RWPE1 (cell line): ENCODE results near the gene ARHGEF39.
A peak's percentile ranks its signal among the peaks of the same experiment; 100 is the strongest.

Experiments
- CTCF ChIA-PET: fragments of 350-600 bp; sonication (Branson Sonifier 250); formaldehyde crosslinking; extraction: SDS; loops from one replicate; lab custom pipeline; 2021; lab: Yijun Ruan, JAX
- POLR2A ChIA-PET: fragments of 400-600 bp; formaldehyde crosslinking; extraction: SDS; loops from one replicate; lab custom pipeline; 2020; ENCODE audit warnings: antibody characterized with exemption; ENCODE audit not compliant: low non-redundant PET; lab: Yijun Ruan, JAX
- DNase-seq: peaks from one replicate; pipeline ENCODE4 v3.0.0; 2012; ENCODE audit warnings: low spot score
- H3K27ac ChIP-seq: fragments of 450-650 bp; 2 replicates; pipeline ENCODE4 v1.5.1; 2017
- TF ChIP-seq, protein P1 (sequence below): fragments of 450-650 bp; conservative IDR thresholded peaks from 2 replicates; pipeline ENCODE4 v1.5.1; 2017; ENCODE audit warnings: low read depth, mild to moderate bottlenecking

The ARHGEF39 gene

DNA sequence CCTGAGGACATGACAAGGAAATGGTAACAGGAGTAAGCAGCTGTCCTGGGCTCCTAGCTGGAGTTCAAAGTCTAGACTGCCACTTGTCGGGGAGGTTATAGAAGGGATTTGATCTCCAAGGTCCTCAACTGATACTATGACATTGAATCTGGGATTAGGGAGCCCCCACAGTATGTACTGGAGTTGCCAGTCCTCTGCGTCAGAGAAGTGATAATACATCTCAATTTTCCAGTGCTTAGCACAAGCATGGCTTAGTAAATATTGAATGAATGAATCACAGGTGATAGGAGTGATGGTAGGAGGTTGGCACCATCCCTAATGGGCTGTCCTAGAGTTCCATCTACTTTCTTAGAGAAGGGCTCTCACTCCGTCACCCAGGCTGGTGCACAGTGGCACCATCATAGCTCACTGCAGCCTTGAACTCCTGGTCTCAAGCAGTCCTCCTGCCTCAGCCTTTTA, 31.0 kb upstream of the ARHGEF39 start:
- DNase-seq = no peak
- CTCF ChIA-PET = interaction anchor here (0.7 to 2.5 kb wide), 16 partner anchors 10 to 87 kb away, joined by 3 to 11 read pairs (median 6); partner anchors contain the start of genes ARHGEF39, CA9, CCDC107 and RMRP
- peak overlapping the region; percentile 45 for H3K27ac ChIP-seq
- POLR2A ChIA-PET = no interaction called here
- TF ChIP-seq, protein P1, sequence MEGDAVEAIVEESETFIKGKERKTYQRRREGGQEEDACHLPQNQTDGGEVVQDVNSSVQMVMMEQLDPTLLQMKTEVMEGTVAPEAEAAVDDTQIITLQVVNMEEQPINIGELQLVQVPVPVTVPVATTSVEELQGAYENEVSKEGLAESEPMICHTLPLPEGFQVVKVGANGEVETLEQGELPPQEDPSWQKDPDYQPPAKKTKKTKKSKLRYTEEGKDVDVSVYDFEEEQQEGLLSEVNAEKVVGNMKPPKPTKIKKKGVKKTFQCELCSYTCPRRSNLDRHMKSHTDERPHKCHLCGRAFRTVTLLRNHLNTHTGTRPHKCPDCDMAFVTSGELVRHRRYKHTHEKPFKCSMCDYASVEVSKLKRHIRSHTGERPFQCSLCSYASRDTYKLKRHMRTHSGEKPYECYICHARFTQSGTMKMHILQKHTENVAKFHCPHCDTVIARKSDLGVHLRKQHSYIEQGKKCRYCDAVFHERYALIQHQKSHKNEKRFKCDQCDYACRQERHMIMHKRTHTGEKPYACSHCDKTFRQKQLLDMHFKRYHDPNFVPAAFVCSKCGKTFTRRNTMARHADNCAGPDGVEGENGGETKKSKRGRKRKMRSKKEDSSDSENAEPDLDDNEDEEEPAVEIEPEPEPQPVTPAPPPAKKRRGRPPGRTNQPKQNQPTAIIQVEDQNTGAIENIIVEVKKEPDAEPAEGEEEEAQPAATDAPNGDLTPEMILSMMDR = no peak

DNA sequence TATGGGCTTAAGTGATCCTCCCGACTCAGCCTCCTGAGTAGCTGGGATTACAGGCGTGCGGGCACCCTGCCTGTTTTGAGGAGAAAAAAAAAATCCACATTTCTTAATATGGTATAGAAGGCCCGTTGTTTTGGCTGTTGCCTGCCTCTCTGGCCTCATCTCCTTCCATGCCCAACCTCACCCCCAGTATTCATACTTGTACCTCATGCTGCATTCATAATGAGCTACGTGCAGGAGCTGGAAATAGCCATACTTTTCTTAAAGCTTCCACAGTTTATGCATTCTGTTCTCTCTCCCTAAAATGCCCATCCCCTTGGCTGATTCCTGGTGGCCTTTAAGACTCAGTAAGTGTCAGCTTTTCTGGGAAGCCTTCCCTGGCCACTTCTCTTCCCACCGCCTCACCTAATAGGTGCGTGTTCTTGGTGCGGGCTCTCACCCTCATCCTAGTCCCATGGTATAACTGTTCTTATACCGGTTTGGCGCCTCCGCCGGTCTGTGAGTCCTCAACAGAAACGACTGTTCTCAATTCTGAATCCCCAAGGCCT, 26.8 kb upstream of the ARHGEF39 start:
- no peak for DNase-seq
- POLR2A ChIA-PET = no interaction called here
- TF ChIP-seq, protein P1 = no peak
- CTCF ChIA-PET = interaction anchor here (0.5 to 0.6 kb wide), 3 partner anchors 45 to 68 kb away, joined by 4 to 5 read pairs (median 4); no protein-coding TSS in a partner anchor
- H3K27ac ChIP-seq = peak overlapping the region; percentile 93

- ChIA-PET POLR2A (no interaction called here), CTCF (interaction anchor here (0.5 to 2.0 kb wide), 5 partner anchors 32 to 68 kb away, joined by 4 to 8 read pairs (median 4); partner anchors contain the start of genes CCDC107 and RMRP)
- TF ChIP-seq, protein P1 = no peak
- no peak for DNase-seq
- H3K27ac ChIP-seq = peak overlapping the region; percentile 93
Observed at GRCh38 chr9:35691334-35691650, 26.3 kb upstream of the ARHGEF39 start.

DNA sequence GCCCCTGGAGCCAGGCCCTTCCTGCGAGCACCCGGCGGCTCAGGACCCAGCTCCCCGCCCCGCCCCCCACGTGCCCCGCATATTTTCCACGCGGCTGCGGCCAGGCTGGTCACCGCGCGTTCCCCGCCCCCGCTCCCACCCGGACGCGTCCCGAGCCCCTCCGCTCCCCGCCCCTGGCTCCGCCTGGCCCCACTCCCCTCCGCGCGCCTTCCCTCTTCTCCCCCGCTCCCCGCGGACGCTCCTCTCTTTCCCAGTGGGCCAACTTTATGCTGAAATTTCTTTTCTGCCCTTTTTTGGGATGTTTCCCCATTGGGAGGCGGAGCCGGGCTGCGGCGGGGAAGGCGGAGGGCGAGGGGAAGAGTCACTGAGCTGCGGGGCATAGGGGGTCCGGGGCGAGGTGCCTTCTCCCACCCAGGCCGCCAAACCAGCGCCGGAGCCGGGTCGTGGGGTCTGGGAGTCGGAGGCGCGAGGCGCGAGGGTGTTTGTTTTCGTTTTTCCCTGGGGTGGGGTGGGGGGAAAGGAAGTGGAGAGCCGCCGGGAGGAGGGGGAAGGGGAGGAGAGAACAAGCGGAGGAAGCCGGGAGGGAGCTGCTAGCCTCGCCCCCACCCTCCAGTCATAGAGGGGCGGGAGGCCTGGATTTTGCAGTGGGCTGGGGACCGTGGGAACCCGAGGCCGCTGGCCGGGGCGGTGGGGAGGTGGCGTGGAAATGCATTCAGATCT, 25.8 kb upstream of the ARHGEF39 start:
- H3K27ac ChIP-seq = peak overlapping the region; percentile 93
- TF ChIP-seq, protein P1 = no peak
- ChIA-PET POLR2A (interaction anchor here (0.5 to 1.0 kb wide), 2 partner anchors 30 to 844 kb away, joined by 3 to 4 read pairs; no protein-coding TSS in a partner anchor), CTCF (interaction anchor here (0.6 to 2.0 kb wide), 4 partner anchors 32 to 45 kb away, joined by 3 to 8 read pairs (median 4); partner anchors contain the start of genes CCDC107 and RMRP)
- peak; percentile 63 for DNase-seq

DNA sequence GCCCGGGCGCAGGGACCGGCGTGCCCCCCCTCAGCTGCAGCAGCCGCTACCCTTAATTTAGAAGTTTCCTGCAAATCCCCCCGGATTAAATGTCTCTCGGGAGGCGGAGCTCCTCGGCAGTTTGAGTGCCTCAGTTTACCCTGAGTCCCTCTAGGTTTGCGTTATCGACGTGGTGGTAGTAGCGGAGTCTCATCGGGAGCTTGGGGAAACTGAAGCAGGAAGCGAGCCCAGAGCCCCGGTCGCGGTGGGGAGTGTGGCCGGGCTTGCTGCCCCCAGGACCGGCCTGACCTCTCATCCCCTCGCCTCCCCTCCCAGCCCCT, 25.3 kb upstream of the ARHGEF39 start:
- ChIA-PET CTCF (interaction anchor here (0.6 to 2.0 kb wide), 3 partner anchors 31 to 44 kb away, joined by 3 to 8 read pairs (median 4); partner anchors contain the start of genes CCDC107 and RMRP), POLR2A (interaction anchor here (0.5 to 1.0 kb wide), 2 partner anchors 29 to 844 kb away, joined by 3 to 4 read pairs; no protein-coding TSS in a partner anchor)
- H3K27ac ChIP-seq = peak overlapping the region; percentile 93
- TF ChIP-seq, protein P1 = no peak
- DNase-seq = no peak

DNA sequence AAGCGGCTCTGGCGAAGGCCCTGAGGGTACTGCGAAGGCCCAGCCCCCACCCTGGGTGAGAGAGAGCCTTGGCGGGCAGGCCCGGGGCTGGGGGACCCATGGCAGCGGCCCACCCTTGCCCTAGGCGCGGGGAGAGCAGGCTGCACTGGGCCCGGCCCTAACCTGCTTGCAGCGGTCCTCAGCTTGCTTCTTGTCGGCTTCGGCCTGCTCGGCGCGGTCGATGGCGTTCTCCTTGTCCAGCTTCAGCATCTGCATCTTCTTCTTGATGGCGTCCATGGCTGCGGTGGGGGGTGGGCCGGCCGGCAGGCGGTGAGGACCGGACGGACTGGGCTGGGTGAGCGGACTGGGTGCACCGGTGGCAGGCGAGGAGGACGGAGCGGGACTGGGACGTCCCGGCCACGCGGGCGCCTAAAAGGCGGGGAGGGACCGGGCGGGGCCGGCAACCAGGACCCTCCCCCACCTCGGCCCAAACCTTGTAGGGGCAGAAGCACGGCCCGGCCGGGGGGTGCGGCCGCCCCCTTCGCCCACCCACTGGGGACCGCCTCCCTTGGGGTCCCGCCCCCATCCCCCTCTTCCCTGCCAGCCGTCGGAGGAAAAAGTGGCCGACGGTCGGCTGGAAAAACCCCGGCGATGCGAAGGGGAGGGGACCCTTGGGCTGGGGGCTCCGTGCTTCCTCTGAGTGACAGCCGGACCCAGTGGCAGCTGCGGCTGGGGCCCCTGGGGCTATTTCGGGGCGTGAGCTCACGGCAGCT, 24.7 kb upstream of the ARHGEF39 start, which contains the start of gene TPM2:
TPM2 (minus strand) TSS at position 384 of the 752 bp plus-strand sequence; CDS start at position 276, 108 bp downstream.
- ChIA-PET CTCF (interaction anchor here (0.6 to 2.0 kb wide), 4 partner anchors 31 to 101 kb away, joined by 3 to 8 read pairs (median 4); partner anchors contain the start of genes CCDC107 and RMRP), POLR2A (interaction anchor here (1.0 to 2.1 kb wide), 3 partner anchors 10 to 29 kb away, joined by 3 to 6 read pairs (median 3); partner anchors contain the start of gene ARHGEF39)
- peak within 1 kb of the TSS; percentile 93 for H3K27ac ChIP-seq
- TF ChIP-seq, protein P1 = no peak
- DNase-seq = peak; percentile 65
